ENCODE results near the gene TMEM233. TPM values are rescaled to one million over a fixed set of nuclear protein-coding genes. Genes with fewer than 3 reads are reported as not detected.

TMEM233 gene
- total RNA-seq, 1 donor from 2014 or later, result not detected

- Mint-ChIP-seq H3K4me3 (ENCODE audit: unreplicated experiment) (no peak overlapping the region), H3K27ac (ENCODE audit: unreplicated experiment) (no peak overlapping the region), H3K36me3 (ENCODE audit: low read depth) (no peaks in the 10 kb centered on the region), H3K4me1 (ENCODE audit: low read depth) (no peaks in the 10 kb centered on the region), H3K27me3 (ENCODE audit: low read depth) (peaks cover 20% of the 10 kb centered on the region), H3K9me3 (ENCODE audit: low read depth) (peaks cover 2% of the 10 kb centered on the region)
- DNase-seq (ENCODE audit: low spot score), result no peak
- TF ChIP-seq CTCF (IDR thresholded peaks at IDR 0.05), result peak; percentile 92
Measured at GRCh38 chr12:119659289-119659897, 65.8 kb downstream of the TMEM233 start.

- Mint-ChIP-seq H3K4me3 (ENCODE audit: unreplicated experiment) (no peak overlapping the region), H3K36me3 (ENCODE audit: low read depth) (no peaks in the 10 kb centered on the region), H3K27me3 (ENCODE audit: low read depth) (peaks cover 20% of the 10 kb centered on the region), H3K4me1 (ENCODE audit: low read depth) (no peaks in the 10 kb centered on the region), H3K27ac (ENCODE audit: unreplicated experiment) (no peak overlapping the region), H3K9me3 (ENCODE audit: low read depth) (no peaks in the 10 kb centered on the region)
- no peak for DNase-seq (ENCODE audit: low spot score)
- no peak for TF ChIP-seq CTCF (IDR thresholded peaks at IDR 0.05)
Measured at GRCh38 chr12:119660076-119660475, 66.5 kb downstream of the TMEM233 start.

GRCh38 chr12:119661882-119662281, 68.3 kb downstream of the TMEM233 start:
- no peak overlapping the region for H3K4me3 Mint-ChIP-seq (ENCODE audit: unreplicated experiment)
- no peak overlapping the region for H3K27ac Mint-ChIP-seq (ENCODE audit: unreplicated experiment)
- DNase-seq (ENCODE audit: low spot score), result no peak
- H3K9me3 Mint-ChIP-seq (ENCODE audit: low read depth), result no peaks in the 10 kb centered on the region
- no peaks in the 10 kb centered on the region for H3K36me3 Mint-ChIP-seq (ENCODE audit: low read depth)
- H3K4me1 Mint-ChIP-seq (ENCODE audit: low read depth), result peaks cover under 1% of the 10 kb centered on the region
- peaks cover 20% of the 10 kb centered on the region for H3K27me3 Mint-ChIP-seq (ENCODE audit: low read depth)
- no peak for TF ChIP-seq CTCF (IDR thresholded peaks at IDR 0.05)

GRCh38 chr12:119664642-119665041, 71.1 kb downstream of the TMEM233 start:
- Mint-ChIP-seq H3K27ac (ENCODE audit: unreplicated experiment) (no peak overlapping the region), H3K9me3 (ENCODE audit: low read depth) (no peaks in the 10 kb centered on the region), H3K36me3 (ENCODE audit: low read depth) (no peaks in the 10 kb centered on the region), H3K4me3 (ENCODE audit: unreplicated experiment) (no peak overlapping the region), H3K27me3 (ENCODE audit: low read depth) (peaks cover 18% of the 10 kb centered on the region), H3K4me1 (ENCODE audit: low read depth) (peaks cover 17% of the 10 kb centered on the region)
- no peak for DNase-seq (ENCODE audit: low spot score)
- TF ChIP-seq CTCF (IDR thresholded peaks at IDR 0.05), result no peak

GRCh38 chr12:119665164-119665929, 71.8 kb downstream of the TMEM233 start:
- no peak overlapping the region for H3K27ac Mint-ChIP-seq (ENCODE audit: unreplicated experiment)
- H3K4me1 Mint-ChIP-seq (ENCODE audit: low read depth), result peaks cover 24% of the 10 kb centered on the region
- peaks cover 15% of the 10 kb centered on the region for H3K27me3 Mint-ChIP-seq (ENCODE audit: low read depth)
- no peak for DNase-seq (ENCODE audit: low spot score)
- H3K9me3 Mint-ChIP-seq (ENCODE audit: low read depth), result no peaks in the 10 kb centered on the region
- no peak overlapping the region for H3K4me3 Mint-ChIP-seq (ENCODE audit: unreplicated experiment)
- no peak for TF ChIP-seq CTCF (IDR thresholded peaks at IDR 0.05)
- peaks cover 1% of the 10 kb centered on the region for H3K36me3 Mint-ChIP-seq (ENCODE audit: low read depth)

Measured in chondrocyte (in vitro differentiated cells).